Lower leg skin (tissue), 4 donors: ENCODE results near the gene SLC10A7. TPM values are rescaled to one million over a fixed set of nuclear protein-coding genes. Genes with fewer than 3 reads are reported as not detected.

Source experiments
- DNase-seq, 2 donors: peaks; one replicate each; pipeline ENCODE4 v3.0.0-alpha.2; 2019; ENCODE audit warnings: low spot score in 2 of 2
- H3K4me3 ChIP-seq: fragments of 200-600 bp; sonication (generic); 2 replicates; pipeline ENCODE4 v1.5.1; 2017; ENCODE audit warnings: mild to moderate bottlenecking, low read depth; ENCODE audit not compliant: poor library complexity, severe bottlenecking
- POLR2A ChIP-seq, 2 donors: fragments of 450-650 bp; IDR thresholded peaks; one replicate each; pipeline ENCODE4 v1.6.1; 2016 to 2017; ENCODE audit warnings: antibody characterized with exemption in 2 of 2, mild to moderate bottlenecking in 1 of 2, moderate library complexity in 1 of 2
- WGBS, 2 donors: methylation state at CpG; one replicate each; pipeline ENCODE4 v1.1.5; 2018; 5-methylcytosine and 5-hydroxymethylcytosine counted together
- intact Hi-C: fragments of 100-400 bp; cut with DNase I; formaldehyde crosslinking; loops from one replicate; pipeline ENCODE4 v1.15.0; 2023; ENCODE audit warnings: low total_unique reads
- total RNA-seq, 4 donors: library from RNA; depleted of rRNA; stranded (reverse); fragments of >200 nt; gene quantifications; one replicate each; pipeline ENCODE4 v1.1.0, GENCODE V29; 2016
- TF ChIP-seq, protein P1 (sequence below), 3 donors: fragments of 450-650 bp; IDR thresholded peaks; one replicate each; pipeline ENCODE4 v1.5.1; 2016; ENCODE audit warnings: antibody characterized with exemption in 3 of 3, mild to moderate bottlenecking in 3 of 3, moderate library complexity in 2 of 3

SLC10A7 gene
- total RNA-seq, 4 donors from 2014 or later: 5.5 to 11.0 (median 8.8) TPM

DNA sequence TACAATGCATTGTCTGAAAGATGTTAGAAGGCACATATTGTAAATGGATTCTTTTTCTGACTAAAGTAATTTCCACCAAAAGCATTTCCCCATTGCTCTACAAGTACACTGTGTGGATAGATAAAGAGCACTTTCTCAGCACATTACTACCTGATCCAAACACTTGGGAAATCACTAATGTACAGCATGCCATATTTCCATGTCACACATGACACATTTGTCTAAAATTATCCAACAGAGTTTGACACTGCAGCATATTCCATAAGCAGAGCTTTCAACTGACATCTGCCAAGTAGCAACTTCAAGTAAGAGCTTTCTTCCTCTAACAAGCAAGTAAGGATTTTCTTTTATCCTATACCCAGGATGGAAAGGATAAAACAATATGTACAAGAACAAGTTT, 257.9 kb downstream of the SLC10A7 start:
- no peak overlapping the region for H3K4me3 ChIP-seq
- DNase-seq: no peak
- intact Hi-C loops: no loop called here
- no peak for TF ChIP-seq POLR2A (IDR thresholded peaks at IDR 0.05)
- TF ChIP-seq, protein P1, sequence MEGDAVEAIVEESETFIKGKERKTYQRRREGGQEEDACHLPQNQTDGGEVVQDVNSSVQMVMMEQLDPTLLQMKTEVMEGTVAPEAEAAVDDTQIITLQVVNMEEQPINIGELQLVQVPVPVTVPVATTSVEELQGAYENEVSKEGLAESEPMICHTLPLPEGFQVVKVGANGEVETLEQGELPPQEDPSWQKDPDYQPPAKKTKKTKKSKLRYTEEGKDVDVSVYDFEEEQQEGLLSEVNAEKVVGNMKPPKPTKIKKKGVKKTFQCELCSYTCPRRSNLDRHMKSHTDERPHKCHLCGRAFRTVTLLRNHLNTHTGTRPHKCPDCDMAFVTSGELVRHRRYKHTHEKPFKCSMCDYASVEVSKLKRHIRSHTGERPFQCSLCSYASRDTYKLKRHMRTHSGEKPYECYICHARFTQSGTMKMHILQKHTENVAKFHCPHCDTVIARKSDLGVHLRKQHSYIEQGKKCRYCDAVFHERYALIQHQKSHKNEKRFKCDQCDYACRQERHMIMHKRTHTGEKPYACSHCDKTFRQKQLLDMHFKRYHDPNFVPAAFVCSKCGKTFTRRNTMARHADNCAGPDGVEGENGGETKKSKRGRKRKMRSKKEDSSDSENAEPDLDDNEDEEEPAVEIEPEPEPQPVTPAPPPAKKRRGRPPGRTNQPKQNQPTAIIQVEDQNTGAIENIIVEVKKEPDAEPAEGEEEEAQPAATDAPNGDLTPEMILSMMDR (IDR thresholded peaks at IDR 0.05): no peak

DNA sequence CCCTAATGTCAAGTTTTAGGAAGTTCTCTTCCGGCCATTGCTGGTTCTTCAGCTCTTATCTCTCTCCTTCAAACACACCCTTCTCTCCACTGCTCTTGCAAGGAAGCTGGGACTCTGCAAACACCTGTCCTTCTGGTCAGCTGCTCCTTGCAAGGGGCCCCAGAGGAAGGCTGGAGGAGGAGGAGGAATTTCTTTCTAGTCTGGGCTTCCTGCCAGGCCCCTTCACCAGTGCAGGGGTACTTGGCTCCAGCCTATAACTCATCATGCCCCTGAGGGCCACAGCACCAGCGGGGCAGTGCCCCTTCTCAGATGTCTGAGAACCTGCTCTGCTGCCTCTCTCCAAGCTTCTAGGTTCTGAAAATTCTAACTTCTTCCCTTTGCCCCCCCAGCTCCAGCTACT, 260.7 kb downstream of the SLC10A7 start:
- intact Hi-C loops: no loop called here
- DNase-seq: no peak
- 92 to 97% methylated on average over 2 of the region's 2 CpGs for WGBS, 2 donors
- no peak for TF ChIP-seq POLR2A (IDR thresholded peaks at IDR 0.05)
- no peak overlapping the region for H3K4me3 ChIP-seq

DNA sequence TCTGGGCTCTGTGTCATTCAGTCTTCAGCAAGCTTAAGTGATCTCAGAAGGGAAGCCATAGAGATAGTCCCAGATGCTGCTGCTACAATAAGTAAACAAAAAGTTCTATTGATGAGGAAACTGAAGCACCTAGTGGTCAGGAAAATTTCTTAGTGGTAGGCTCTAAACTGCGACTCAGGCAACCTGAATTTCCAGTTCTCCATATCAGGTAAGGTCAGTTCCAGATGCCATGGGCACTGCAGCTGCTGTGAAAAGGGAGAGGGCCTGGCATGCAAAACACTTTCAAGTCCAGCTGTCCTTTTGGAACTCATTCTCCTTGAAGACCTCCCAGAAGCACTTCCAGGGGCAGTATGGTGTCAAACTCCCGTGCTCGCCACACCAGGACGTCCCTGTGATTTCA, 261.2 kb downstream of the SLC10A7 start:
- 88 to 96% methylated on average over 4 of the region's 4 CpGs for WGBS, 2 donors
- TF ChIP-seq, protein P1 (IDR thresholded peaks at IDR 0.05): no peak
- TF ChIP-seq POLR2A (IDR thresholded peaks at IDR 0.05): no peak
- intact Hi-C loops: no loop called here
- no peak for DNase-seq
- no peak overlapping the region for H3K4me3 ChIP-seq

DNA sequence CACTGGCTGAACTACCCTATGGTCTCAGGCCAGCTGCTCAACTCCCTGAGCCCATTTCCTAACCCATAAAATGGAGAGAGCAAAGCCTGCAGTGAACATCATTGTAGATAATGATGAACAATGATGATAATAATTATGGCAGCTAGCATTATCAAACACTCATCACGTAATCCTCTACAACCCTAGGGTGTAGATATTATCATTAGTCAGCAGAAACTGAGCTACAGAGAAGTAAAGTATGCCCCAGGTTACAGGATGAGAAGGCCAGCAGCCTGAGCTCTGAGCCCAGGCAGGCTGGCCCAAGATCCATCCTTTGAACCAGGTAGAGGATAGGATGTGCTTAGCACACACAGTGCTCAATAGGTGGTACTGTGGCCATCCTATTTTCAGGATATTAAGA, 264.2 kb downstream of the SLC10A7 start:
- 75 to 83% methylated on average over 1 of the region's 1 CpG for WGBS, 2 donors
- no peak overlapping the region for H3K4me3 ChIP-seq
- DNase-seq: no peak
- intact Hi-C loops: no loop called here
- no peak for TF ChIP-seq POLR2A (IDR thresholded peaks at IDR 0.05)
- TF ChIP-seq, protein P1 (IDR thresholded peaks at IDR 0.05): no peak

DNA sequence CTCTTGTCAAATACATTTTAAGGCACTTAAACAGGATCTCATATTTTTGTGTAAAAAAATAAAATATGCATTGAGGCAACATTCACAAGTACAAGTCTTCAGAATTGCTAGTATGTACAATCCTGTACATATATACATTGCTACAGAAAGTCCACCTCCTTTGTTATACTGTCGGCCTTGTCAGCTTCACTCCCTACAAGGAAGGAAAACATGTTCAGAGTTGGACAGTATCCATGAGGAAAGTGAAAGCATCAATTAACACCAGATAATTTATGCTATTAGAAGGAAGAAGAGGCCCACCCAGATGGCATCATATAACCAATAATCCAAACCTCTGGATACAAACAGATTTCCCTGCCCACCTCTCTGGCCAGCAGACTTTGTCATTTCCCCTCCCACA, 265.4 kb downstream of the SLC10A7 start:
- intact Hi-C loops: no loop called here
- H3K4me3 ChIP-seq: no peak overlapping the region
- DNase-seq: no peak
- TF ChIP-seq, protein P1 (IDR thresholded peaks at IDR 0.05): no peak
- no peak for TF ChIP-seq POLR2A (IDR thresholded peaks at IDR 0.05)
- 56 to 59% methylated on average over 1 of the region's 1 CpG for WGBS, 2 donors

DNA sequence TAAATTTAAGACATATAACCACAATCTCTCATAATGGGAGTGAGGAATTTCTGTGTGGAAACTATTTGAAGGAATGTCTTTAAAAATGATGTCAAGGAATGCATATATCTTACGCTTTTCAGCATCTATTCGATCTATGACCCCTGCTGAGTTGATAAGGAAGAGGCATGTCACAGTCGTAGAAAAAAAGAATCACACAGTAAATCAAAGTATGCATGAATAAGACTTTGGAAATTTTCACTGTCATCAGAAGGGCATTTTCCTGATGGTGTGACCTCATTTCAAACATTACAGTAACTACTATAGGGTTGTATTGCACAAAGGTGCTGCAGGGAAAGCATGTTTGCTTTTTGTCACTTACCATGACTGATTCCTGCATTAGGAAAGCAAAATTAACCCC, 265.9 kb downstream of the SLC10A7 start:
- DNase-seq: no peak
- WGBS, 2 donors: 74 to 86% methylated on average over 3 of the region's 3 CpGs

More for the DNA sequence above, 265.9 kb downstream of the SLC10A7 start:
- no peak overlapping the region for H3K4me3 ChIP-seq
- TF ChIP-seq, protein P1 (IDR thresholded peaks at IDR 0.05): no peak
- no peak for TF ChIP-seq POLR2A (IDR thresholded peaks at IDR 0.05)
- intact Hi-C loops: no loop called here
